CD4-positive, alpha-beta T cell treated with Interleukin-15 for 1 hour (primary cell): ENCODE measurements around the gene HECTD4.

ENCODE experiments used
- DNase-seq: peaks from one replicate; pipeline ENCODE4 v3.0.0-alpha.2; 2020

The HECTD4 gene

GRCh38 chr12:112196196-112196875 lies 185.9 kb downstream of the HECTD4 start:
- DNase-seq = no peak

GRCh38 chr12:112194601-112195247 lies 187.5 kb downstream of the HECTD4 start:
- DNase-seq = no peak

GRCh38 chr12:112192475-112192874 lies 189.8 kb downstream of the HECTD4 start:
- DNase-seq = no peak

- DNase-seq = no peak
Measured at GRCh38 chr12:112191840-112192321, 190.3 kb downstream of the HECTD4 start.

GRCh38 chr12:112191201-112191600 lies 191.0 kb downstream of the HECTD4 start:
- no peak for DNase-seq

- DNase-seq = no peak
Measured at GRCh38 chr12:112190231-112191025, 191.8 kb downstream of the HECTD4 start.

GRCh38 chr12:112188130-112188830 lies 194.0 kb downstream of the HECTD4 start:
- no peak for DNase-seq

GRCh38 chr12:112185093-112185923 lies 196.9 kb downstream of the HECTD4 start:
- no peak for DNase-seq

GRCh38 chr12:112184056-112184887 lies 198.0 kb downstream of the HECTD4 start:
- no peak for DNase-seq

GRCh38 chr12:112183141-112184021 lies 198.8 kb downstream of the HECTD4 start:
- no peak for DNase-seq

GRCh38 chr12:112182499-112182898 lies 199.7 kb downstream of the HECTD4 start:
- no peak for DNase-seq

- DNase-seq = no peak
Measured at GRCh38 chr12:112180422-112180821, 201.8 kb downstream of the HECTD4 start.

- no peak for DNase-seq
Measured at GRCh38 chr12:112179916-112180315, 202.3 kb downstream of the HECTD4 start.

GRCh38 chr12:112179341-112179740 lies 202.9 kb downstream of the HECTD4 start:
- DNase-seq = no peak

- no peak for DNase-seq
Measured at GRCh38 chr12:112178796-112179195, 203.4 kb downstream of the HECTD4 start.

GRCh38 chr12:112176321-112177010 lies 205.8 kb downstream of the HECTD4 start:
- no peak for DNase-seq

GRCh38 chr12:112175361-112176155 lies 206.7 kb downstream of the HECTD4 start:
- no peak for DNase-seq

GRCh38 chr12:112172556-112173324 lies 209.5 kb downstream of the HECTD4 start:
- no peak for DNase-seq
